ENCODE results near the gene MINDY1. TPM values are rescaled to one million over a fixed set of nuclear protein-coding genes. Genes with fewer than 3 reads are reported as not detected.

The MINDY1 gene
- polyA plus RNA-seq, 3 donors = 11.5 to 25.0 (median 13.2) TPM

DNA sequence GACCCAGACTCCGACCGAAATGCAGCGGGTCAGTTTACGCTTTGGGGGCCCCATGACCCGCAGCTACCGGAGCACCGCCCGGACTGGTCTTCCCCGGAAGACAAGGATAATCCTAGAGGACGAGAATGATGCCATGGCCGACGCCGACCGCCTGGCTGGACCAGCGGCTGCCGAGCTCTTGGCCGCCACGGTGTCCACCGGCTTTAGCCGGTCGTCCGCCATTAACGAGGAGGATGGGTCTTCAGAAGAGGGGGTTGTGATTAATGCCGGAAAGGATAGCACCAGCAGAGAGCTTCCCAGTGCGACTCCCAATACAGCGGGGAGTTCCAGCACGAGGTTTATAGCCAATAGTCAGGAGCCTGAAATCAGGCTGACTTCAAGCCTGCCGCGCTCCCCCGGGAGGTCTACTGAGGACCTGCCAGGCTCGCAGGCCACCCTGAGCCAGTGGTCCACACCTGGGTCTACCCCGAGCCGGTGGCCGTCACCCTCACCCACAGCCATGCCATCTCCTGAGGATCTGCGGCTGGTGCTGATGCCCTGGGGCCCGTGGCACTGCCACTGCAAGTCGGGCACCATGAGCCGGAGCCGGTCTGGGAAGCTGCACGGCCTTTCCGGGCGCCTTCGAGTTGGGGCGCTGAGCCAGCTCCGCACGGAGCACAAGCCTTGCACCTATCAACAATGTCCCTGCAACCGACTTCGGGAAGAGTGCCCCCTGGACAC lies 41.4 kb upstream of the MINDY1 start:
- WGBS (ENCODE audit: insufficient coverage) = under 1% methylated on average over 44 of the region's 48 CpGs
- Histone ChIP-seq H3K27ac (ENCODE audit: low read depth in 1 of 2, low read length in 2 of 2) (no peak overlapping the region), H3K27me3 (ENCODE audit: control insufficient read depth in 2 of 2, insufficient read depth in 2 of 2, low read length in 2 of 2) (peaks cover 3 to 20% of the 10 kb centered on the region in 2 donors)

DNA sequence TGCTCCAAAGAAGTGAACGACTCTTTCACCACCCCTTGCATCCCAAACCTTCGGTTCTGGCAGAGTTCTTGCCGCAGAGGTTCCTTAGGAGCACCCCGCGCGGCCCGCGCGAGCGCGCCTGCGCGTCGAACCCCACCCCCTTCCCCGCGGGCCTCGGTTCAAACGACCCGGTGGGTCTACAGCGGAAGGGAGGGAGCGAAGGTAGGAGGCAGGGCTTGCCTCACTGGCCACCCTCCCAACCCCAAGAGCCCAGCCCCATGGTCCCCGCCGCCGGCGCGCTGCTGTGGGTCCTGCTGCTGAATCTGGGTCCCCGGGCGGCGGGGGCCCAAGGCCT lies 40.9 kb upstream of the MINDY1 start, which contains the start of gene C1orf56:
TSS of gene C1orf56 (plus strand) at position 161 of the 334 bp plus-strand sequence. CDS start at position 258, 97 bp downstream.
- Mint-ChIP-seq H3K9me3 (peaks cover 0 to 7% (median 0%) of the 10 kb centered on the region in 7 donors), H3K27ac (peak within 1 kb of the TSS in 6 of 7 donors; percentile 65 to 84 (median 71)), H3K4me3 (peak within 1 kb of the TSS; percentile 95 to 99), H3K27me3 (ENCODE audit: low read depth in 3 of 3) (peaks cover 2 to 30% (median 27%) of the 10 kb centered on the region in 3 donors), H3K36me3 (peaks cover 24 to 34% of the 10 kb centered on the region in 2 donors), H3K4me1 (peaks cover 45% of the 10 kb centered on the region)
- H3K4me1 ChIP-seq (ENCODE audit: control insufficient read depth in 1 of 2, insufficient read depth in 2 of 2, low read length in 2 of 2) = peaks cover 26 to 37% of the 10 kb centered on the region in 2 donors
- DNase-seq = peak in 1 of 3 donors; percentile 31
- peak within 1 kb of the TSS; percentile 85 for H2AFZ ChIP-seq (ENCODE audit: insufficient read depth, low read depth, low read length, poor library complexity, severe bottlenecking)
- peaks cover 17 to 19% of the 10 kb centered on the region in 2 donors for H3K36me3 ChIP-seq (replicated peaks in 1 of 2; ENCODE audit: control insufficient read depth in 1 of 2, insufficient read depth in 2 of 2, low read length in 2 of 2)
- peak within 1 kb of the TSS; percentile 97 for H3K4me2 ChIP-seq (replicated peaks; ENCODE audit: extremely low read depth, low read length, poor library complexity, severe bottlenecking)
- H3K79me2 ChIP-seq (ENCODE audit: insufficient read depth, low read length) = no peaks in the 10 kb centered on the region
- H3K27me3 ChIP-seq (ENCODE audit: control insufficient read depth in 2 of 2, insufficient read depth in 2 of 2, low read length in 2 of 2) = peaks cover 3 to 20% of the 10 kb centered on the region in 2 donors
- peak within 1 kb of the TSS; percentile 66 to 83 (median 70) for H3K4me3 ChIP-seq (replicated peaks in 1 of 3; ENCODE audit: low read depth in 2 of 3, low read length in 3 of 3)
- intact Hi-C loops (cut with micrococcal nuclease) = loop anchor here in 1 of 2 donors (5.0 kb wide), 1 partner anchor 35 kb away; no protein-coding TSS in a partner anchor
- H3K9me3 ChIP-seq (replicated peaks in 1 of 2; ENCODE audit: control insufficient read depth in 1 of 2, insufficient read depth in 1 of 2, low read length in 2 of 2) = no peaks in the 10 kb centered on the region
- H3K9ac ChIP-seq (ENCODE audit: insufficient read depth, low read length, poor library complexity, severe bottlenecking) = peak within 1 kb of the TSS; percentile 47
- no peak within 1 kb of the TSS for H3K27ac ChIP-seq (ENCODE audit: low read depth in 1 of 2, low read length in 2 of 2)
- TF ChIP-seq, protein P1, sequence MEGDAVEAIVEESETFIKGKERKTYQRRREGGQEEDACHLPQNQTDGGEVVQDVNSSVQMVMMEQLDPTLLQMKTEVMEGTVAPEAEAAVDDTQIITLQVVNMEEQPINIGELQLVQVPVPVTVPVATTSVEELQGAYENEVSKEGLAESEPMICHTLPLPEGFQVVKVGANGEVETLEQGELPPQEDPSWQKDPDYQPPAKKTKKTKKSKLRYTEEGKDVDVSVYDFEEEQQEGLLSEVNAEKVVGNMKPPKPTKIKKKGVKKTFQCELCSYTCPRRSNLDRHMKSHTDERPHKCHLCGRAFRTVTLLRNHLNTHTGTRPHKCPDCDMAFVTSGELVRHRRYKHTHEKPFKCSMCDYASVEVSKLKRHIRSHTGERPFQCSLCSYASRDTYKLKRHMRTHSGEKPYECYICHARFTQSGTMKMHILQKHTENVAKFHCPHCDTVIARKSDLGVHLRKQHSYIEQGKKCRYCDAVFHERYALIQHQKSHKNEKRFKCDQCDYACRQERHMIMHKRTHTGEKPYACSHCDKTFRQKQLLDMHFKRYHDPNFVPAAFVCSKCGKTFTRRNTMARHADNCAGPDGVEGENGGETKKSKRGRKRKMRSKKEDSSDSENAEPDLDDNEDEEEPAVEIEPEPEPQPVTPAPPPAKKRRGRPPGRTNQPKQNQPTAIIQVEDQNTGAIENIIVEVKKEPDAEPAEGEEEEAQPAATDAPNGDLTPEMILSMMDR (IDR thresholded peaks at IDR 0.05) = no peak
- peaks cover 39% of the 10 kb centered on the region for H4K20me1 ChIP-seq (ENCODE audit: insufficient read depth, low read length)
- 1% methylated on average over 14 of the region's 29 CpGs for WGBS (ENCODE audit: insufficient coverage)

More for the DNA sequence above, 41.4 kb upstream of the MINDY1 start:
- peaks cover 26 to 37% of the 10 kb centered on the region in 2 donors for H3K4me1 ChIP-seq (ENCODE audit: control insufficient read depth in 1 of 2, insufficient read depth in 2 of 2, low read length in 2 of 2)
- DNase-seq = peak; percentile 47 to 63 (median 51)
- H3K4me1 Mint-ChIP-seq = peaks cover 48% of the 10 kb centered on the region
- peaks cover 0 to 7% (median 0%) of the 10 kb centered on the region in 7 donors for H3K9me3 Mint-ChIP-seq
- H3K36me3 ChIP-seq (replicated peaks in 1 of 2; ENCODE audit: control insufficient read depth in 1 of 2, insufficient read depth in 2 of 2, low read length in 2 of 2) = peaks cover 23 to 24% of the 10 kb centered on the region in 2 donors
- peaks cover 44% of the 10 kb centered on the region for H4K20me1 ChIP-seq (ENCODE audit: insufficient read depth, low read length)
- H3K4me2 ChIP-seq (replicated peaks; ENCODE audit: extremely low read depth, low read length, poor library complexity, severe bottlenecking) = peak overlapping the region; percentile 97
- no peaks in the 10 kb centered on the region for H3K79me2 ChIP-seq (ENCODE audit: insufficient read depth, low read length)
- peak overlapping the region; percentile 85 for H2AFZ ChIP-seq (ENCODE audit: insufficient read depth, low read depth, low read length, poor library complexity, severe bottlenecking)
- H3K27me3 Mint-ChIP-seq (ENCODE audit: low read depth in 3 of 3) = peaks cover 2 to 30% (median 27%) of the 10 kb centered on the region in 3 donors
- peaks cover 30 to 39% of the 10 kb centered on the region in 2 donors for H3K36me3 Mint-ChIP-seq
- TF ChIP-seq, protein P1 (IDR thresholded peaks at IDR 0.05) = no peak
- peak overlapping the region in 6 of 7 donors; percentile 65 to 84 (median 71) for H3K27ac Mint-ChIP-seq
- intact Hi-C loops (cut with micrococcal nuclease) = loop anchor here in 1 of 2 donors (5.0 kb wide), 1 partner anchor 36 kb away; no protein-coding TSS in a partner anchor
- H3K9ac ChIP-seq (ENCODE audit: insufficient read depth, low read length, poor library complexity, severe bottlenecking) = peak overlapping the region; percentile 47
- H3K4me3 ChIP-seq (replicated peaks in 1 of 3; ENCODE audit: low read depth in 2 of 3, low read length in 3 of 3) = peak overlapping the region; percentile 66 to 83 (median 70)
- no peaks in the 10 kb centered on the region for H3K9me3 ChIP-seq (replicated peaks in 1 of 2; ENCODE audit: control insufficient read depth in 1 of 2, insufficient read depth in 1 of 2, low read length in 2 of 2)
- H3K4me3 Mint-ChIP-seq = peak overlapping the region; percentile 95 to 99
